Testis (tissue), 2 donors: ENCODE measurements around the gene ARID1B.

ENCODE experiments used
- POLR2A ChIP-seq: fragments of 450-650 bp; IDR thresholded peaks from one replicate; pipeline ENCODE4 v1.6.1; 2017; ENCODE audit warnings: antibody characterized with exemption, mild to moderate bottlenecking, moderate library complexity
- TF ChIP-seq, protein P1 (sequence below), 3 experiments: fragments of 450-650 bp in 2 of 3; fragments of 200-600 bp in 1 of 3; sonication (generic) in 1 of 3; IDR thresholded peaks; one replicate each; pipeline ENCODE4 v1.5.1; 2016 to 2019; ENCODE audit warnings: antibody characterized with exemption in 3 of 3, mild to moderate bottlenecking in 2 of 3, moderate library complexity in 1 of 3

DNA sequence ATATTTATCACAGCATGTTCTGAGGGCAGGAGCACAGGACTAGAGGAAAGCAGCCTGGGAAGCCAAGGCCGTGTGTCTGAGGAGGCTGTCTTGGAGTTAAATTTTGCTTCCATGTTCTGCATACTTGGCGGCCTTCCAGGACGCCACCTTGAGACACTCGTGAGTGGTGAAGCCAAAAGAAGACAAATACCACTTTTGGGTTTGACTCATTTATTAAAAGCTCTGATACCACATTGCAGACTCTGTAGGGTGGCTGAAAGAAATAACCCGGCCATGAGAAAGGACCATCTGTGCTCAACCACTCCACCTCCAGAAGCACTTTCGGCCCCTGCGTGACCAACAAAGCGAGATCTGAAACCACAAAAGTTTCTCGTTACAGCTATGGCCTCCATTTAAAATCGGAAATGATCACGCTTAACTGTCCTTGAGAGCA is 426.1 kb downstream of the ARID1B start:
- TF ChIP-seq, protein P1, sequence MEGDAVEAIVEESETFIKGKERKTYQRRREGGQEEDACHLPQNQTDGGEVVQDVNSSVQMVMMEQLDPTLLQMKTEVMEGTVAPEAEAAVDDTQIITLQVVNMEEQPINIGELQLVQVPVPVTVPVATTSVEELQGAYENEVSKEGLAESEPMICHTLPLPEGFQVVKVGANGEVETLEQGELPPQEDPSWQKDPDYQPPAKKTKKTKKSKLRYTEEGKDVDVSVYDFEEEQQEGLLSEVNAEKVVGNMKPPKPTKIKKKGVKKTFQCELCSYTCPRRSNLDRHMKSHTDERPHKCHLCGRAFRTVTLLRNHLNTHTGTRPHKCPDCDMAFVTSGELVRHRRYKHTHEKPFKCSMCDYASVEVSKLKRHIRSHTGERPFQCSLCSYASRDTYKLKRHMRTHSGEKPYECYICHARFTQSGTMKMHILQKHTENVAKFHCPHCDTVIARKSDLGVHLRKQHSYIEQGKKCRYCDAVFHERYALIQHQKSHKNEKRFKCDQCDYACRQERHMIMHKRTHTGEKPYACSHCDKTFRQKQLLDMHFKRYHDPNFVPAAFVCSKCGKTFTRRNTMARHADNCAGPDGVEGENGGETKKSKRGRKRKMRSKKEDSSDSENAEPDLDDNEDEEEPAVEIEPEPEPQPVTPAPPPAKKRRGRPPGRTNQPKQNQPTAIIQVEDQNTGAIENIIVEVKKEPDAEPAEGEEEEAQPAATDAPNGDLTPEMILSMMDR (IDR thresholded peaks at IDR 0.05): no peak
- no peak for TF ChIP-seq POLR2A
